Uterus (tissue), 4 donors: ENCODE data around the gene CTDSPL. TPM values are rescaled to one million over a fixed set of nuclear protein-coding genes. Genes with fewer than 3 reads are reported as not detected.
A peak's percentile ranks its signal among the peaks of the same experiment; 100 is the strongest.

ENCODE experiments used
- DNase-seq, 2 donors: peaks; one replicate each; pipeline ENCODE4 v3.0.0-alpha.2; 2019 to 2020
- H3K27ac ChIP-seq, 2 donors: fragments of 200-600 bp; sonication (generic); 1 replicate in 1 of 2; 2 replicates in 1 of 2; pipeline ENCODE4 v1.5.1; 2016 to 2018
- H3K27me3 ChIP-seq, 2 donors: fragments of 200-600 bp; sonication (generic); one replicate each; pipeline ENCODE4 v1.5.1; 2018 to 2019; ENCODE audit warnings: control low read depth in 1 of 2
- H3K36me3 ChIP-seq, 2 donors: fragments of 200-600 bp; sonication (generic); one replicate each; pipeline ENCODE4 v1.5.1; 2019; ENCODE audit warnings: control low read depth in 1 of 2
- H3K4me1 ChIP-seq, 2 donors: fragments of 200-600 bp; sonication (generic); one replicate each; pipeline ENCODE4 v1.5.1; 2018 to 2019; ENCODE audit warnings: control low read depth in 1 of 2
- H3K4me3 ChIP-seq, 2 donors: fragments of 200-600 bp; sonication (generic); 1 replicate in 1 of 2; 2 replicates in 1 of 2; pipeline ENCODE4 v1.5.1; 2018 to 2019; ENCODE audit warnings: mild to moderate bottlenecking in 1 of 2
- H3K9me3 ChIP-seq, 2 donors: fragments of 200-600 bp; sonication (generic); one replicate each; pipeline ENCODE4 v1.5.1; 2019; ENCODE audit warnings: control low read depth in 1 of 2
- CTCF ChIP-seq, 4 experiments: fragments of 200-600 bp in 2 of 4; fragments of 450-650 bp in 2 of 4; sonication (generic) in 2 of 4; IDR thresholded peaks; one replicate each; pipeline ENCODE4 v1.5.1; 2016 to 2019; ENCODE audit warnings: antibody characterized with exemption in 4 of 4, mild to moderate bottlenecking in 2 of 4, moderate library complexity in 1 of 4
- POLR2A ChIP-seq, 2 donors: fragments of 450-650 bp; IDR thresholded peaks; one replicate each; pipeline ENCODE4 v1.6.1; 2016; ENCODE audit warnings: antibody characterized with exemption in 2 of 2, mild to moderate bottlenecking in 1 of 2, moderate library complexity in 1 of 2
- intact Hi-C: fragments of 100-400 bp; cut with DNase I; formaldehyde crosslinking; loops from one replicate; pipeline ENCODE4 v1.15.1; 2023; ENCODE audit warnings: low total_unique reads
- total RNA-seq, 4 donors: library from RNA; depleted of rRNA in 3 of 4; stranded (reverse); fragments of >200 nt in 3 of 4; gene quantifications; one replicate each; pipeline versions ENCODE4 v1.1.0 to v1.2.4, GENCODE V29; 2014 to 2023
- donor health status: DM: yes; HTN: yes; CAD: no.

CTDSPL gene
- total RNA-seq, 4 donors from 2014 or later: 6.4 to 55.9 (median 28.7) TPM

GRCh38 chr3:37852771-37853170, 8.9 kb upstream of the CTDSPL start:
- Histone ChIP-seq H3K36me3 (no peaks in the 10 kb centered on the region), H3K4me1 (no peaks in the 10 kb centered on the region), H3K9me3 (no peaks in the 10 kb centered on the region), H3K27me3 (no peaks in the 10 kb centered on the region), H3K27ac (no peak overlapping the region), H3K4me3 (no peak overlapping the region)
- TF ChIP-seq CTCF (IDR thresholded peaks at IDR 0.05) (no peak), POLR2A (IDR thresholded peaks at IDR 0.05) (no peak)
- intact Hi-C loops: loop anchor here (10.0 kb wide), 1 partner anchor 152 kb away; no protein-coding TSS in a partner anchor
- DNase-seq: no peak

GRCh38 chr3:37853691-37854413, 7.8 kb upstream of the CTDSPL start:
- intact Hi-C loops: loop anchor here (10.0 kb wide), 1 partner anchor 151 kb away; no protein-coding TSS in a partner anchor
- DNase-seq: no peak
- TF ChIP-seq POLR2A (IDR thresholded peaks at IDR 0.05): no peak
- no peak for TF ChIP-seq CTCF (IDR thresholded peaks at IDR 0.05)

GRCh38 chr3:37855363-37855970, 6.2 kb upstream of the CTDSPL start:
- no peak overlapping the region for H3K4me3 ChIP-seq
- intact Hi-C loops: loop anchor here (10.0 kb wide), 1 partner anchor 149 kb away; no protein-coding TSS in a partner anchor
- H3K4me1 ChIP-seq: peaks cover 7% of the 10 kb centered on the region in 2 donors
- H3K27ac ChIP-seq: no peak overlapping the region
- no peaks in the 10 kb centered on the region for H3K27me3 ChIP-seq
- H3K9me3 ChIP-seq: no peaks in the 10 kb centered on the region
- peak; percentile 86 to 87 for DNase-seq
- no peaks in the 10 kb centered on the region for H3K36me3 ChIP-seq
- TF ChIP-seq POLR2A (IDR thresholded peaks at IDR 0.05) (no peak), CTCF (IDR thresholded peaks at IDR 0.05) (peak; percentile 89 to 98 (median 92))

More at GRCh38 chr3:37853691-37854413, 7.8 kb upstream of the CTDSPL start:
- Histone ChIP-seq H3K27me3 (no peaks in the 10 kb centered on the region), H3K4me1 (no peaks in the 10 kb centered on the region), H3K9me3 (no peaks in the 10 kb centered on the region), H3K27ac (no peak overlapping the region), H3K4me3 (no peak overlapping the region), H3K36me3 (no peaks in the 10 kb centered on the region)

- Histone ChIP-seq H3K4me1 (peaks cover 7% of the 10 kb centered on the region in 2 donors), H3K27me3 (no peaks in the 10 kb centered on the region), H3K27ac (no peak overlapping the region), H3K36me3 (no peaks in the 10 kb centered on the region), H3K4me3 (no peak overlapping the region), H3K9me3 (no peaks in the 10 kb centered on the region)
- no peak for DNase-seq
- no peak for TF ChIP-seq POLR2A (IDR thresholded peaks at IDR 0.05)
- no peak for TF ChIP-seq CTCF (IDR thresholded peaks at IDR 0.05)
- intact Hi-C loops: loop anchor here (2.0 to 10.0 kb wide), 2 partner anchors 110 to 148 kb away; no protein-coding TSS in a partner anchor
Observed at GRCh38 chr3:37856381-37856780, 5.3 kb upstream of the CTDSPL start.

GRCh38 chr3:37858742-37859141, 2.9 kb upstream of the CTDSPL start:
- Histone ChIP-seq H3K4me1 (peaks cover 7% of the 10 kb centered on the region in 2 donors), H3K9me3 (no peaks in the 10 kb centered on the region), H3K27ac (peak overlapping the region in 1 of 2 donors; percentile 91), H3K4me3 (no peak overlapping the region), H3K36me3 (no peaks in the 10 kb centered on the region), H3K27me3 (no peaks in the 10 kb centered on the region)
- TF ChIP-seq CTCF (IDR thresholded peaks at IDR 0.05) (no peak), POLR2A (IDR thresholded peaks at IDR 0.05) (no peak)
- intact Hi-C loops: loop anchor here (10.0 kb wide), 1 partner anchor 146 kb away; no protein-coding TSS in a partner anchor
- DNase-seq: no peak
